Stimulated activated CD8-positive, alpha-beta memory T cell treated with anti-CD3 and anti-CD28 coated beads, Interleukin-12 subunit alpha, Interleukin-12 subunit beta, amount 100 ng/mL, for 4 hours (primary cell): ENCODE data around the gene TERT.

Experiments used
- DNase-seq: peaks from one replicate; pipeline ENCODE4 v3.0.0-alpha.2; 2020; ENCODE audit warnings: low read depth

Gene TERT

DNA sequence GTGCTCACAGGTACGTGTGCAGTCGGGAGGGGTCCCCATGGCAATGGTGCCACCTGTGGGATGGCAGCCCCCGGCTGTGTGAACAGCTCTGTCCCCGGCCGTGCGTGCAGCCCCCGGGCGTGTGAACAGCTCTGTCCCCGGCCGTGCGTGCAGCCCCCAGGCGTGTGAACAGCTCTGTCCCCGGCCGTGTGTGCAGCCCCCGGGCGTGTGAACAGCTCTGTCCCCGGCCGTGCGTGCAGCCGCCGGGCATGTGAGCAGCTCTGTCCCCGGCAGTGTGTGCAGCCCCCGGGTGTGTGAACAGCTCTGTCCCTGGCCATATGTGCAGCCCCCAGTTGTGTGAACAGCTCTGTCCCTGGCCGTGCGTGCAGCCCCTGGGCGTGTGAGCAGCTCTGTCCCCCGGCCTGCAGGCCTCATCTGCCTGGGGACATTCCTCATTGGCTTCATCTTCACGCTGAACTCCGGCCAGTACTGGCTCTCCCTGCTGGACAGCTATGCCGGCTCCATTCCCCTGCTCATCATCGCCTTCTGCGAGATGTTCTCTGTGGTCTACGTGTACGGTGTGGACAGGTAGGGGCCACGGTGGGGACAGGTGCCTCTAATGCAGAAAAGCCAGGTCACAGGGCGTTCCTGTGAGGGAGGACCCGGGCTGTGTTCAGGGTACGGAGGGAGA is 75.6 kb downstream of the TERT start:
- no peak for DNase-seq

DNA sequence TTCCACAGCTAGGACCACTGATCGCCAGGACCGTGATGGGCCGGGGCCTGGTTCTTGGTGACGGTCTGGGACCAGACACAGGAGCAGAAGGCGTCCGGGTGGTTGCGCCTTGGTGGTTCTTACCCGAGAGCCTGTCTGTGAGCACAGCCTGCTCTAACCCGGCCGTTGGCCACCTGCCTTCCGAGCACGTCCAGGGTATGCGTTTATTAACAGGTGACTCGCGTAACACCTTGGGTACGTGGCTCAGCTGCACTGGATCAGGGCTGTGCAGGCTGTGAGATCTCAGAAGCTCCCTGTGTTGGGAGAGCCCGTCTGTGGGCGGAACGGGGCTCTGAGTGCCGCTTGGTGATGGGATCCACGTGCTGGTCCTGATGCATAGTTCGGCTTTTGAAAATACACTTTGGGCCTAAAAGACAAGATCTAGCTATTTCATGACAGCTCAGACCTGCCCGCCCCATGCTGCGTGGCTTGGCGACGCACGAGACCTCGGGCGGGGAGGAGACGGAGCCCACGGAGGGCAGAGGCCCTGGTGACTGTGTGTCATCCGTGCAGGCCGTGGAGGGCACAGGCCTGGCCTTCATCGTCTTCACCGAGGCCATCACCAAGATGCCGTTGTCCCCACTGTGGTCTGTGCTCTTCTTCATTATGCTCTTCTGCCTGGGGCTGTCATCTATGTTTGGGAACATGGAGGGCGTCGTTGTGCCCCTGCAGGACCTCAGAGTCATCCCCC is 76.4 kb downstream of the TERT start:
- no peak for DNase-seq

- no peak for DNase-seq
Observed at GRCh38 chr5:1217596-1218206, 77.2 kb downstream of the TERT start.

- no peak for DNase-seq
Observed at GRCh38 chr5:1216918-1217295, 78.0 kb downstream of the TERT start.

GRCh38 chr5:1216211-1216917 is 78.5 kb downstream of the TERT start:
- DNase-seq = no peak

DNA sequence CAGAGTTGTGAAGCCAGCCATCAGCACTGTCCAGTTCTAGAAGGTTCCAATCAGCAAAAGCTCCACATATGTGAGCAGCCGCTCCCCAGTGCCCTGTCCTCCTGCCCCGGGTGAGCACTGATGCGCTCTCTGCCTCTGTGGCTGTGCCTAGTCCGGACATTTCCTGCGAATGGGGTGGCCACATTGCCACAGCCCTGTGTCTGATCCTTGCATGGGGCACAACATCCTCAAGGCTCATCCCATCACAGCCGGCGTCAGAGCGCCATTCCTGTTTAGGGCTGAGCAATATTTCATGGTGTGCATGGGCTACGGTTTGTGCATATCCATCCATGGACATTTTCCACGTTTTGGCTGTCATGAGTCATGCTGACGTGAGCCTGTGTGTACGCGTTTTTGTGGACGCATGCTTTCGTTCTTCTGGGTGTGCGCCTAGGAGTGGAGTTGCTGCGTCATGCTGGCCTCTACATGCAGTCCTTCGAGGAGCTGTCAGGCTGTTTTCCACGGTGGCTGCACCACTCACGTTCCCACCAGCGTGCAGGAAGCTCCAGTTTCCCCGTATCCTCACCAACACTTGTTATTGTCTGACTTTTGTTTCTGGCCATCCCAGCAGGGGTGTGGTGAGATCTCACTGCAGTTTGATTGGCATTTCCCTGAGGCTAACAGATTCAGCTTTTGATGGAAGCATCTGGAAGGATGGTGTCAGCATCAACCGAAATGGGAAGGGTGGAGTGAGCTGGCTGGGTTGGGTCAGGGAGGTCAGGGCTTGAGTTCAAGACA is 79.4 kb downstream of the TERT start:
- no peak for DNase-seq

DNA sequence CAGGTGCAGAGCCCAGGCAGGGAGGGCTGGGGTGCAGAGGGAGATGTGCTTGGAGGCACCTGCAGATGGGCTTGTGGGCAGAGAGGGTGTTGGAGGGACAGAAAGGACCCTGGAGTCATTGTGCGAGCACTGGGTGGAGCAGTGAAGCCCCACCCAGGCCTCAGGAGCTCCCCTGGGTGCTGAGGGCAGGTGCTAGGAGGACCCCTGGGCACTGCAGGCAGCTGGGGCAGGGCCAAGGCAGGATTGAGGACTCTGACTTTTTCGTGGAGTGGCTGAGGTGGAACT is 80.0 kb downstream of the TERT start:
- no peak for DNase-seq

DNA sequence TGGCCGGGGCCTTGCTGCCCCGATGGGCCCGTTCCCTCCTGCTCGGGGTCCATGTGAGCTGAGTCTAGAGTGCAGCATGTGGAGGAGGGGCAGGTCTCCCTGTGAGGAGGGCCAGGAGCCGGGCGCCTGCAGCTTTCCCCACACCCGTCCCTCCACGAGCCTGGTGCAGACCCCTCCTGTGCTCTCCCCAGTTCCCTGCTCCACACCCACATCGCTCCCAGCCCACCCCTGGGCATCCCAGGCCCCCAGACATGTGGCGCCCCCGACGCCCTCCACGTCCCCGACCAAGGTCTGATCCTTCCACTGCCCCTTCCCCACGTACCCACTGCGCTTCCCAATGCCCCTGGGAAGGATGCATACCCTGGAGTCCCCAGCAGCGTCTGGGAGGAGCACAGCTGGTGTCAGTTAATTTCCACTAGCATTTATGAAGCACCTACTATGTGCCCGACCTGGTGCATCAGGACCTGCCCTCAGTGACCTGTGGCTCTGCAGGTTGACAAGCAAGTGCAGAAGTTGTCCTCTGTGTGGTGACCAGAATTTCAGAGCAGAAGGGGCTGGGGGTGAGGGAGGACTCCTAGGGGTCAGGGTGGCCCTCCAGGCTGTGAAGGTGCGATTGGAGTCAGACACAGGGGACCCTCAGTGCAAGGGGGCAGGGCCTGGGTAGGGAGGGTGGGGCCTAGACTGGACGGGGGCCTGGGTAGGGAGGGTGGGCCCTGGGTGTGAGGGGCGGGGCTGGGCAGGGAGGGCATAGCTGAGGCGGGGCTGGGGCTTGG is 80.5 kb downstream of the TERT start:
- DNase-seq = no peak

- no peak for DNase-seq
Observed at GRCh38 chr5:1213508-1214162, 81.2 kb downstream of the TERT start.

- DNase-seq = no peak
Observed at GRCh38 chr5:1212881-1213280, 82.0 kb downstream of the TERT start.

DNA sequence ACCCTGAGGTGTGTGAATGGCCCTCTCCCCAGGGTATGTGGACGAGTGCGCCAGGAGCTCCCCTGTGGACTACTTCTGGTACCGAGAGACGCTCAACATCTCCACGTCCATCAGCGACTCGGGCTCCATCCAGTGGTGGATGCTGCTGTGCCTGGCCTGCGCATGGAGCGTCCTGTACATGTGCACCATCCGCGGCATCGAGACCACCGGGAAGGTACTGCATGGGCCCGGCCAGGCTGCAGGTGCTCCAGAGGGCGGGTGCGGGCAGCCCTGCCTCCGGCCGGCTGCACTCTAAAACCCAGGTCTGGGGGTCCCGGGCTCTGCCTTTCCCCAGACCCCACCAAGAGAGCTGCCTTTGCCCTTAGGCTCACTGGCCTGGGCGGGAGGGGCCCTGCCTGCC is 82.6 kb downstream of the TERT start:
- no peak for DNase-seq

- no peak for DNase-seq
Observed at GRCh38 chr5:1211701-1212100, 83.2 kb downstream of the TERT start.

DNA sequence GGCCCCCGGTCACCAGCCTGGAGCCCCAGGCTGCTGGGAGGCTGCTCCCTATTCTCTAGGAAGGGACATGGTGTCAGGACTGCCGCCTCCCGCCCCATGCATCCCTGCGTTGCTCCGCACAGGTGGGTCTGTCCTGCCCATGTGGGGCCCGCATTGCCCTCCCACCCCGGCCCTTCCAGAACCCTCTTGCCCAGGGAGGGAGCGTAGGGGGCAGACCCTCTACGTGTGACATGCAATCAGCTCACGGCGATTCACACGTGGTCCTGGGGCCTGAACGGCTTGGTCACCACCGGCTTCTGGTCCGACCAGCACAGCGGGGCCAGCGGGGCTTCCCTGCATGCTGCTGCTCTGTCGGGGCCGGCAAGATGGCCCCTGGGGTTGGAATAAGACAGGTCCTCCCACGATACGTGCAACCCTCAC is 84.0 kb downstream of the TERT start:
- DNase-seq = no peak

- DNase-seq = no peak
Observed at GRCh38 chr5:1209896-1210776, 84.7 kb downstream of the TERT start.

DNA sequence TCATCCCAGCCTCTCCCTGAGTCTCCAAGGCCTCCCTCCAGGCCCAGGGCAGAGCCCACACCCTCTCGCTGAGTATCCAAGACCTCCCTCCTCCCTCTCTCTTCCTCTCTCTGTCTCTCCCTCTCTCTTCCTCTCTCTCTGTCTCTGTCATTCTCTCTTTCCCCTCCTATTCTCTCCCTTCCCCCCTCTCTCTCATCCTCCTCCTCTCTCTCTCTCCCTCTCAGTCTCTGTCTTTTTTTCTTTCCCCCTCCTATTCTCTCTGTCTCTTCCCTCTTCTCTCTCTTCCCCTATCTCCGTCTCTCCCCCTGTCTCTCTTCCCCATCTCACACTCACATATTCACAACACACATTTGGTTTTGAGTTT is 85.4 kb downstream of the TERT start:
- DNase-seq = no peak

DNA sequence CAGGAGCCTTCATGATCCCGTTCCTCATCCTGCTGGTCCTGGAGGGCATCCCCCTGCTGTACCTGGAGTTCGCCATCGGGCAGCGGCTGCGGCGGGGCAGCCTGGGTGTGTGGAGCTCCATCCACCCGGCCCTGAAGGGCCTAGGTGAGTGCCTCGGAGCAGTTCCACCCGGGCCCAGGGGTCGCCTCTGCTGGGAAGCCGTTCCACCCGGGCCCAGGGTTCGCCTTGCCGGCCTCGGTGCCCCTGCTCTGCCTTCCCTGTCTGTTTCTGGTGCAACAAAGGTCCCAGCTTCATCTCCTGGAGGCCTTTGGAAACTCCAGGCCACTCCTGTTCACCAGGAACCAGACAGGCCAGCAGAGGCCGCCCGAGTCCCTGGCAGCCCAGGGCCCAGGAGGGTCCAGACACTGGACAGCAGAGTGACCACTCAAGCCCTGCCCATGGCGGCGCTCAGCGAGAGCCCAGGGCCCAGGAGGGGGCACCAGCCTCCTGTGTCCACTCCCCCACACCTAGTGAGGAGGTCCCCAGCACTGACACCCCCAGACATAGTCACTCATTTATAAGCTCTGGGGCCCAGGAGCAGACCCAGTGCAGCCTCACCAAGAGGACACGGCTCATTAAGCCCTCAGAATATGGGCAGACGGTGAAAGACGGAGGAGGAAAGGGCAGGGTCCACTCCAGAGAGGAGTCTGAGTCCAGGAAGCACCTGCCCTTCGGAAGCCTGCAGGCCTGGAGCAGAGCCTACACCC is 86.0 kb downstream of the TERT start:
- no peak for DNase-seq

- DNase-seq = no peak
Observed at GRCh38 chr5:1208221-1208742, 86.6 kb downstream of the TERT start.

- DNase-seq = no peak
Observed at GRCh38 chr5:1207555-1207954, 87.3 kb downstream of the TERT start.
